Osteocyte (in vitro differentiated cells): ENCODE measurements around the gene ENTPD5. TPM values are rescaled to one million over a fixed set of nuclear protein-coding genes. Genes with fewer than 3 reads are reported as not detected.
A peak's percentile ranks its signal among the peaks of the same experiment; 100 is the strongest.

Experiments used
- DNase-seq: peaks from one replicate; pipeline ENCODE4 v3.0.0; 2021; ENCODE audit warnings: mixed read lengths; ENCODE audit not compliant: unreplicated experiment; ENCODE audit errors: extremely low spot score
- H3K27ac Mint-ChIP-seq: one replicate; pipeline ENCODE4 v1.8.0; 2021; ENCODE audit warnings: mild to moderate bottlenecking, mixed read lengths; ENCODE audit not compliant: unreplicated experiment
- H3K27me3 Mint-ChIP-seq: one replicate; pipeline ENCODE4 v1.8.0; 2021; ENCODE audit warnings: mixed read lengths; ENCODE audit not compliant: unreplicated experiment
- H3K36me3 Mint-ChIP-seq: one replicate; pipeline ENCODE4 v1.8.0; 2021; ENCODE audit warnings: mixed read lengths; ENCODE audit not compliant: unreplicated experiment
- H3K4me1 Mint-ChIP-seq: one replicate; pipeline ENCODE4 v1.8.0; 2021; ENCODE audit warnings: mixed read lengths; ENCODE audit not compliant: unreplicated experiment
- H3K4me3 Mint-ChIP-seq: one replicate; pipeline ENCODE4 v1.8.0; 2021; ENCODE audit warnings: mild to moderate bottlenecking, moderate library complexity, mixed read lengths; ENCODE audit not compliant: unreplicated experiment
- H3K9me3 Mint-ChIP-seq: one replicate; pipeline ENCODE4 v1.8.0; 2021; ENCODE audit warnings: mixed read lengths; ENCODE audit not compliant: unreplicated experiment
- total RNA-seq: library from RNA; stranded (reverse); gene quantifications from 2 replicates; pipeline ENCODE4 v1.2.1, GENCODE V29; 2021
- TF ChIP-seq, protein P1 (sequence below): fragments of 200-600 bp; sonication (generic); IDR thresholded peaks from 2 replicates; pipeline ENCODE4 v1.5.0; 2021; ENCODE audit warnings: antibody characterized with exemption, mild to moderate bottlenecking, moderate library complexity

The ENTPD5 gene
- total RNA-seq, 1 donor from 2014 or later: 17.0 TPM

- no peaks in the 10 kb centered on the region for H3K27me3 Mint-ChIP-seq
- H3K27ac Mint-ChIP-seq: no peak overlapping the region
- H3K36me3 Mint-ChIP-seq: peaks cover 7% of the 10 kb centered on the region
- DNase-seq: no peak
- no peaks in the 10 kb centered on the region for H3K9me3 Mint-ChIP-seq
- TF ChIP-seq, protein P1, sequence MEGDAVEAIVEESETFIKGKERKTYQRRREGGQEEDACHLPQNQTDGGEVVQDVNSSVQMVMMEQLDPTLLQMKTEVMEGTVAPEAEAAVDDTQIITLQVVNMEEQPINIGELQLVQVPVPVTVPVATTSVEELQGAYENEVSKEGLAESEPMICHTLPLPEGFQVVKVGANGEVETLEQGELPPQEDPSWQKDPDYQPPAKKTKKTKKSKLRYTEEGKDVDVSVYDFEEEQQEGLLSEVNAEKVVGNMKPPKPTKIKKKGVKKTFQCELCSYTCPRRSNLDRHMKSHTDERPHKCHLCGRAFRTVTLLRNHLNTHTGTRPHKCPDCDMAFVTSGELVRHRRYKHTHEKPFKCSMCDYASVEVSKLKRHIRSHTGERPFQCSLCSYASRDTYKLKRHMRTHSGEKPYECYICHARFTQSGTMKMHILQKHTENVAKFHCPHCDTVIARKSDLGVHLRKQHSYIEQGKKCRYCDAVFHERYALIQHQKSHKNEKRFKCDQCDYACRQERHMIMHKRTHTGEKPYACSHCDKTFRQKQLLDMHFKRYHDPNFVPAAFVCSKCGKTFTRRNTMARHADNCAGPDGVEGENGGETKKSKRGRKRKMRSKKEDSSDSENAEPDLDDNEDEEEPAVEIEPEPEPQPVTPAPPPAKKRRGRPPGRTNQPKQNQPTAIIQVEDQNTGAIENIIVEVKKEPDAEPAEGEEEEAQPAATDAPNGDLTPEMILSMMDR: peak; percentile 75
- H3K4me1 Mint-ChIP-seq: no peaks in the 10 kb centered on the region
- H3K4me3 Mint-ChIP-seq: no peak overlapping the region
These were observed 19.2 kb upstream of the ENTPD5 start for GRCh38 chr14:74038020-74038859.

GRCh38 chr14:74035556-74035955 lies 16.5 kb upstream of the ENTPD5 start:
- no peak for DNase-seq
- no peaks in the 10 kb centered on the region for H3K4me1 Mint-ChIP-seq
- H3K9me3 Mint-ChIP-seq: no peaks in the 10 kb centered on the region
- H3K4me3 Mint-ChIP-seq: no peak overlapping the region
- no peak overlapping the region for H3K27ac Mint-ChIP-seq
- no peaks in the 10 kb centered on the region for H3K27me3 Mint-ChIP-seq
- H3K36me3 Mint-ChIP-seq: peaks cover 9% of the 10 kb centered on the region
- TF ChIP-seq, protein P1: no peak

DNA sequence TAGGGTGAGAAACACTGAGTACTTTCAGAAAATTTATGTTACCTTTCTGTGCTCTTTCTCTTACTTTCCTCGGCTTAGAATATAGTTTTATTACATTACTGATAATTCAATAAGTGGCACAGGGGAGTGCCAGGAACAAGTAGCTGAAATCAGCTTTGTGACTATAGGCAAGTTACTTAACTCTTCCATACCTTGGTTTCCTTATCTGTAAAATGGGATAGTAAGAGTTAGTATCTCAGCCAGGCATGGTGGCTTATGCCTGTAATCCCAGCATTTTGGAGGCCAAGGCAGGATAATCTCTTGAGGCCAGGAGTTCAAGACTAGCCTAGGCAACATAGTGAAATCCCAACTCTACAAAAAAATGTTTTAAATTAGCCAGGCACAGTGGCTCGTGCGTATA lies 15.5 kb upstream of the ENTPD5 start:
- H3K36me3 Mint-ChIP-seq: peaks cover 7% of the 10 kb centered on the region
- H3K9me3 Mint-ChIP-seq: no peaks in the 10 kb centered on the region
- H3K4me1 Mint-ChIP-seq: no peaks in the 10 kb centered on the region
- no peak overlapping the region for H3K27ac Mint-ChIP-seq
- no peaks in the 10 kb centered on the region for H3K27me3 Mint-ChIP-seq
- H3K4me3 Mint-ChIP-seq: no peak overlapping the region
- no peak for DNase-seq
- TF ChIP-seq, protein P1: no peak

DNA sequence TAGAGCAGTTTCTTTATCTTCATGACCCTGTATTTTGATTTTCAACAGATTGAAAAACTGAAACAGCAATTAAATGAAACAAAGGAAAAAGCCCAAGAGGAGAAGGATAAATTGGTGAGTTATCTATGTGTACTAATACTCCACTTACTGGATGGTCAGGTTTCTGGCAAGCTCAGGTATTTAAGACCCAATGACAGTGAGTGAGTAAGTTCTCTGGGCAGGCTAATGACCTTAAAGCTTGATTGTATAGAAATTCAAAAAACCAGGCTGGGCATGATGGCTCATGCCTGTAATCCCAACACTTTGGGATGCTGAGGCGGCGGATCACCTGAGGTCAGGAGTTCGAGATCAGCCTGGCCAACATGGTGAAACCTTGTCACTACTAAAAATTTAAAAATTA lies 10.0 kb upstream of the ENTPD5 start:
- TF ChIP-seq, protein P1: no peak
- peaks cover 4% of the 10 kb centered on the region for H3K36me3 Mint-ChIP-seq
- no peaks in the 10 kb centered on the region for H3K4me1 Mint-ChIP-seq
- no peaks in the 10 kb centered on the region for H3K27me3 Mint-ChIP-seq
- H3K9me3 Mint-ChIP-seq: no peaks in the 10 kb centered on the region
- H3K4me3 Mint-ChIP-seq: no peak overlapping the region
- DNase-seq: no peak
- H3K27ac Mint-ChIP-seq: no peak overlapping the region

- Mint-ChIP-seq H3K27ac (no peak overlapping the region), H3K36me3 (no peaks in the 10 kb centered on the region), H3K9me3 (no peaks in the 10 kb centered on the region), H3K4me3 (no peak overlapping the region), H3K4me1 (peaks cover 19% of the 10 kb centered on the region), H3K27me3 (no peaks in the 10 kb centered on the region)
- DNase-seq: no peak
- TF ChIP-seq, protein P1: no peak
These were observed 3.3 kb upstream of the ENTPD5 start for GRCh38 chr14:74022346-74022745.
